GM20000 (cell line): ENCODE results near the gene CCM2.

Experiments
- DNase-seq: peaks from one replicate; pipeline ENCODE4 v3.0.0; 2012; ENCODE audit warnings: low spot score
- TF ChIP-seq, protein P1 (sequence below): IDR thresholded peaks from 2 replicates; pipeline ENCODE4 v1.5.1; 2012; ENCODE audit warnings: mild to moderate bottlenecking, control low read depth; ENCODE audit errors: extremely low read depth, missing control alignments

CCM2 gene

GRCh38 chr7:45118889-45119331, 118.9 kb downstream of the CCM2 start:
- DNase-seq: no peak
- TF ChIP-seq, protein P1, sequence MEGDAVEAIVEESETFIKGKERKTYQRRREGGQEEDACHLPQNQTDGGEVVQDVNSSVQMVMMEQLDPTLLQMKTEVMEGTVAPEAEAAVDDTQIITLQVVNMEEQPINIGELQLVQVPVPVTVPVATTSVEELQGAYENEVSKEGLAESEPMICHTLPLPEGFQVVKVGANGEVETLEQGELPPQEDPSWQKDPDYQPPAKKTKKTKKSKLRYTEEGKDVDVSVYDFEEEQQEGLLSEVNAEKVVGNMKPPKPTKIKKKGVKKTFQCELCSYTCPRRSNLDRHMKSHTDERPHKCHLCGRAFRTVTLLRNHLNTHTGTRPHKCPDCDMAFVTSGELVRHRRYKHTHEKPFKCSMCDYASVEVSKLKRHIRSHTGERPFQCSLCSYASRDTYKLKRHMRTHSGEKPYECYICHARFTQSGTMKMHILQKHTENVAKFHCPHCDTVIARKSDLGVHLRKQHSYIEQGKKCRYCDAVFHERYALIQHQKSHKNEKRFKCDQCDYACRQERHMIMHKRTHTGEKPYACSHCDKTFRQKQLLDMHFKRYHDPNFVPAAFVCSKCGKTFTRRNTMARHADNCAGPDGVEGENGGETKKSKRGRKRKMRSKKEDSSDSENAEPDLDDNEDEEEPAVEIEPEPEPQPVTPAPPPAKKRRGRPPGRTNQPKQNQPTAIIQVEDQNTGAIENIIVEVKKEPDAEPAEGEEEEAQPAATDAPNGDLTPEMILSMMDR: no peak

DNA sequence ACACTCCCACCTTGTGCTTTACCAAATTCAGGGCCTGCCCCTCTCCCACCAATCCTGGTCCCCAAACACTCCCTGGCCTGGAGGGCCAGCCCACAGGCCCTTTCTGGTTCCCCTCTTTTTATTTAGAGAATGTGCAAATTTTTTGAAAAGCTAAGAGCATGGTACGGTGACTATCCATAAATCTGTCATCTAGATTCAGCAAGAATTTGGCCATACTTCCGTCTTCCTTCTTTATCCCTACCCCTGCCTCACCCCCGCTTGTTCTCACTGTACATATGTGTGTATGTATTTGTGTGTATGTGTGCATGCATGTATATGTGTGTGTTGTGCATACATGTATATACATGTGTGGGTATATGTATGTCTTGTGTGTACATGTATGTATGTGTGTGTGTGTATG, 119.5 kb downstream of the CCM2 start:
- TF ChIP-seq, protein P1: no peak
- no peak for DNase-seq

DNA sequence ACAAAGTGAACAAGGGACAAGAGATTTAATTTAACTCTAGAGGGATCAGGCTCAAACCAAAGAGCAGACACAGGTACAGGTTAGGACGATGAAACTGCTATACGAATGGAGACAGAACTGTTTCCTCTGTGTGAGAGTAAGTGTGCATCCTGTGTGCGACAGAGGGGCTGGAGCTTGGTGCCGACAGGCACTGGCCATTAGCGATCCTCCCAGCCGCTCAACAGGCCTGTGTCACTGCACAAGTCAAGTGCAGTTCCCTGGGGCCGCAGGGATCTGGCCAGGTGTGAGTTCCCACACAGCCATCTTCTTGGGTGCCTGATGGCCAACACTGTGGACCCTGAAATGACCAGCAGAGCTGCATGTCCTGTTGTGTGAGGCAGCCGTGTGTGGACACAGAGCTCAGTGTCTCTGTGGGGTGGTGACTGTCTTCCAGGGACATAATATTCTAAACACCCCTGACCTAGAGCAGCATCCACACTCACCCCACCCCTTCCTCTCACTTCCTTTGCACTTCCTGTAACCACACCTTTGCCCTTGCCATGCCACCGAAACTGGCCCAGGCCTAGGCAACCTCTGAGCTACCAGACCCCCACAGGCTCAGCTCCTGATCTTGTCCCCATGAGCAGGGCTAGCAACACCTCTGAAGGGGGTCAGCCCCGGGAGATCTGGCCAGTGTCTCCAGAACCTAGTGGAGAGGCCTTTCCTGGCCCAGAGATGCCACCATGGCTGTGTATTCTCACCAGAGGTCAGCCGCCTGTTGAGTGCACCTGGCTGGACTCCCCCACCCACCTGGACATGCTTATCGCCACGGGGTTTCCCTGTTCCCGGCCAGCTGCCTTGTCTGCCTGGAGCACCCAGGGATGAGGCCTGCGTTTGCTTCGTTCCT, 123.2 kb downstream of the CCM2 start:
- TF ChIP-seq, protein P1: no peak
- no peak for DNase-seq

DNA sequence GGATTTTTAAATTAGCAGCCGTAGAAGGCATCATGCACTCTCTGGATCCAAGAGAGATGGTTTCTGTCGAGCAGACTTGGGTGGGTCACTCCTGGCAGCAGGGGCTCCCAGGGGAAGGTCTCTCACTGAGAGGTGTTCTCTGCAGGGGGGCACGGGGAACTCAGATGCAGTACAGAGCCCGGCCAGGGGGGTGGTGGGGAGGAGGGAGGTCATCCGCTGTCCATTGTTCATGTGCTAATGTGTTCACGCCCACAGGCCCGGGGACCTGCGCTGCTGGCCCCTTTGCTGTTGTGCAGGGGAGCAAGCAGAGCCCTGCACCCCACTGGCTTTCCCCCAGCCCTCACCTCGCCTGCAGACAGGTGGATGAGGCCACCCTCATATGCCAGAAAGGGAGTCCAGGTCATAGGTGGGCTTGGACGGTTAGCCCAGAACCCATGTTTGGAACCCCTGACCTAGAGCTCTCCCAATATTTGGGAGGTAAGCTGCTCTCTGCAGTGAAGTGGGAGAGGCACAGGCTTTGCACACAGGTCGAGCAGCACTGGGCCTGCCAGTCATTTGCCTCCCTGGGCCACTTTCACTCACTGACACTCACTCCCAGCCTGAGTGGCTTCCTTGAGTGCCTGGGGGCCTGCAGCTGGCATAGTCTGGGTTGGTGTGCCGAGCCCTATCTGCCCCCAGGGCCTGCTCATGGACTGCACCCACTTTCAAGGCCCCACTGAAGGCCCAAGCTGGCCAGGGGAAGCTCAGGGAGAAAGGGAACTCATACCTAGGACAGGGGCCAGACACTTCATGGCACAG, 124.1 kb downstream of the CCM2 start:
- TF ChIP-seq, protein P1: no peak
- DNase-seq: no peak

DNA sequence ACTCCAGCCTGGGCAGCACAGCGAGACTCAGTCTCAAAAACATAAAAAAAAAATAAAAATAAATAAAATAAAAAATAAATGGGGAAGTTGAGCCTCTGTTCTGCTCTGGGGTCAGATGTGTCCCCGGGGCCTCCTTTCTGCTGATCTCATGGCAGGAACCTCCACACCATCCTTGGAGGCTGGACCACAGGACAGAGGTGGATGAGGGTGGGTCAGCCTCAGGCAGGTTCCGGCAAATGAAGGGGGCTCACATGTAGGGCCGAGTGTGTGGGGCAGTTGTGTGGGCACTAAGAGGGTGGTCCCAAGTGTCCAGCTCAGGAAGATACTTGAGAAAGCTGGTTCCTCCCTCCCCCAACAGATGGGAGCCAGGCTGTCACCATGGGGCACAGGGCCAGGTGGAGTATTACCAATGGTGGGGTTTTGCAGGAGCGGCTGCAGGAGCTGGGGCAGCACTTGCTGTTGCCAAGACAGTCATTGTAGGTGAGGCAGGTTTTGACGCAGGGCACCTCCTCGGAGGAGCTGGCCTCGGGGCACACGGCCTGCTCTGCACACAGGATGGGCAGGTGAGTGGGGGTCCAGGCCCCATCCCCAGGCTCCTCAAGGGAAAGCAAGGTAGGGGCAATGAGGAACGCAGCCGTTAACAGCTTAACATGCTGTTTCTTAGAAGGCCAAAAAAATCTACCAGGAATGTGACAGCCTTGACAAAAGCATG, 125.3 kb downstream of the CCM2 start:
- TF ChIP-seq, protein P1: no peak
- no peak for DNase-seq
